Measurements from ENCODE around the gene LRRK1. TPM values are rescaled to one million over a fixed set of nuclear protein-coding genes. Genes with fewer than 3 reads are reported as not detected.
A peak's percentile ranks its signal among the peaks of the same experiment; 100 is the strongest.

LRRK1 gene
- total RNA-seq, 1 donor from 2014 or later, result 3.0 TPM

- Histone ChIP-seq H3K9me3 (replicated peaks) (no peaks in the 10 kb centered on the region), H3K27ac (replicated peaks) (no peak overlapping the region), H3K4me3 (no peak overlapping the region), H3K27me3 (ENCODE audit: low read depth) (peaks cover 91% of the 10 kb centered on the region), H3K4me1 (peaks cover 9% of the 10 kb centered on the region), H3K36me3 (no peaks in the 10 kb centered on the region)
- intact Hi-C loops (cut with micrococcal nuclease), result no loop called here
- no peak for DNase-seq
- no peak for TF ChIP-seq CTCF (IDR thresholded peaks at IDR 0.05; ENCODE audit: borderline replicate concordance)
These were observed 41.0 kb upstream of the LRRK1 start for GRCh38 chr15:100878130-100878529.

- TF ChIP-seq CTCF (IDR thresholded peaks at IDR 0.05; ENCODE audit: borderline replicate concordance), result no peak
- Histone ChIP-seq H3K27me3 (ENCODE audit: low read depth) (peaks cover 92% of the 10 kb centered on the region), H3K36me3 (no peaks in the 10 kb centered on the region), H3K27ac (replicated peaks) (no peak overlapping the region), H3K4me3 (peak overlapping the region; percentile 66), H3K9me3 (replicated peaks) (no peaks in the 10 kb centered on the region), H3K4me1 (peaks cover 9% of the 10 kb centered on the region)
- DNase-seq, result no peak
- intact Hi-C loops (cut with micrococcal nuclease), result no loop called here
These were observed 40.5 kb upstream of the LRRK1 start for GRCh38 chr15:100878648-100879047.

GRCh38 chr15:100879061-100879463 lies 40.1 kb upstream of the LRRK1 start:
- Histone ChIP-seq H3K9me3 (replicated peaks) (no peaks in the 10 kb centered on the region), H3K4me3 (peak overlapping the region; percentile 66), H3K36me3 (no peaks in the 10 kb centered on the region), H3K4me1 (peaks cover 9% of the 10 kb centered on the region), H3K27ac (replicated peaks) (no peak overlapping the region), H3K27me3 (ENCODE audit: low read depth) (peaks cover 94% of the 10 kb centered on the region)
- intact Hi-C loops (cut with micrococcal nuclease), result no loop called here
- no peak for TF ChIP-seq CTCF (IDR thresholded peaks at IDR 0.05; ENCODE audit: borderline replicate concordance)
- DNase-seq, result no peak

- Histone ChIP-seq H3K4me3 (peak within 1 kb of the TSS; percentile 66), H3K36me3 (no peaks in the 10 kb centered on the region), H3K27me3 (ENCODE audit: low read depth) (peaks cover 98% of the 10 kb centered on the region), H3K4me1 (peaks cover 9% of the 10 kb centered on the region), H3K9me3 (replicated peaks) (no peaks in the 10 kb centered on the region), H3K27ac (replicated peaks) (no peak within 1 kb of the TSS)
- no peak for TF ChIP-seq CTCF (IDR thresholded peaks at IDR 0.05; ENCODE audit: borderline replicate concordance)
- DNase-seq, result peak; percentile 33
- intact Hi-C loops (cut with micrococcal nuclease), result no loop called here
These were observed 39.6 kb upstream of the LRRK1 start, which contains the start of gene ALDH1A3 for GRCh38 chr15:100879464-100880138. Gene ALDH1A3 (plus strand): TSS chr15:100879831. CDS start chr15:100879908, 77 bp downstream.

GRCh38 chr15:100880139-100880896 lies 38.8 kb upstream of the LRRK1 start:
- no peaks in the 10 kb centered on the region for H3K36me3 ChIP-seq
- intact Hi-C loops (cut with micrococcal nuclease), result no loop called here
- no peaks in the 10 kb centered on the region for H3K9me3 ChIP-seq (replicated peaks)
- peaks cover 98% of the 10 kb centered on the region for H3K27me3 ChIP-seq (ENCODE audit: low read depth)
- no peak overlapping the region for H3K27ac ChIP-seq (replicated peaks)
- peaks cover 9% of the 10 kb centered on the region for H3K4me1 ChIP-seq
- H3K4me3 ChIP-seq, result peak overlapping the region; percentile 66
- DNase-seq, result no peak
- TF ChIP-seq CTCF (IDR thresholded peaks at IDR 0.05; ENCODE audit: borderline replicate concordance), result no peak
